ENCODE data around the gene LTBP1. TPM values are rescaled to one million over a fixed set of nuclear protein-coding genes. Genes with fewer than 3 reads are reported as not detected.

LTBP1 gene
- total RNA-seq, 1 experiment from 2014 or later: 2.2 TPM

DNA sequence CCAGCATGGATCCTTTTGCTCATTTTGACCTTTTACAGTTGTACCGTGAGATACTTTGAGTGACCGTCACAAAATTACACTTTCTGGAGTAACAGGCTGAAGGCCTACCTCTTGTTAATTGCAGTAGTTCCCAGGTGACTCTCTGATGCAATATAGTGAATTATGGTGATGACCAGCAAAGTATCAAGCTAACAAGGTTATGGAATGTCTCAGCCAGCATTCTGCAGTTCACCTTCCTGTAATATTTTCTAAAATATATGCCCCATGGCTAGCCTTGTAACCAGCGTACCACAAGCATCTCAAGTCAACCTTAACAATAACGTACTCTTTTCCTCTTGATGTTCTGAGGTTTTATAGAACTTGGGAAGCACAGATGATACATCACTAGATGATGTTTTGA is 234.7 kb downstream of the LTBP1 start:
- no peaks in the 10 kb centered on the region for H3K27me3 ChIP-seq (replicated peaks; ENCODE audit: insufficient read depth, low read depth, low read length, poor library complexity)
- H3K4me1 ChIP-seq (ENCODE audit: insufficient read depth, low read length, poor library complexity, severe bottlenecking): no peaks in the 10 kb centered on the region
- intact Hi-C loops (cut with micrococcal nuclease; ENCODE audit: unreplicated experiment): no loop called here
- no peaks in the 10 kb centered on the region for H3K9me3 ChIP-seq (ENCODE audit: low read depth, low read length, poor library complexity, severe bottlenecking)
- no peak overlapping the region for H3K27ac ChIP-seq (ENCODE audit: low read depth, low read length, poor library complexity, severe bottlenecking)
- H3K36me3 ChIP-seq (ENCODE audit: insufficient read depth, low read length, poor library complexity, severe bottlenecking): no peaks in the 10 kb centered on the region
- CTCF ChIA-PET: no interaction called here
- POLR2A ChIA-PET (ENCODE audit: low non-redundant PET): no interaction called here
- TF ChIP-seq EZH2 (IDR thresholded peaks at IDR 0.05; ENCODE audit: borderline replicate concordance, low read depth, low read length, poor library complexity, severe bottlenecking): no peak
- no peak for TF ChIP-seq CTCF (conservative IDR thresholded peaks at IDR 0.05; ENCODE audit: low read depth, low read length)
- BruUV-seq (replicated peaks): no TSS peak
- DNase-seq (ENCODE audit: low spot score): no peak
- no peak overlapping the region for H3K4me3 ChIP-seq (ENCODE audit: low read depth, low read length, poor library complexity, severe bottlenecking)

DNA sequence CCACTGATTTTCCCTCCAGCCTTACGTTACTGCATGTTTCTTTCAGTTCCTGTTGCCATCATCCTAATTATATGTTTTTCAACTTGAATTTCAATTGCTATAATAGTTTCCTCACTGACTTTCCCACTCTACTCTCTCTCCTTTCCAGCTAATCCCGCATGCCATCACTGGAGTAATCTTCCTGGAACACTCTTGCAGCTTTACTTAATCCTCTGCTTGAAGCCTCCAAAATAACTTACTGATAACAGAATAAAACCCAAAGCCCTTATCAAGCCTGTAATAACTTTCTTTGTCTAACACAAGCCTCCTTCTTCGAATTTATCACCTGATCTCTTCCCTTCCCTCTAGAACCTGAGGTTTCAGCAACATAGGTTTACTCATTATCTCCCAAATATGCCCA is 237.3 kb downstream of the LTBP1 start:
- Histone ChIP-seq H3K27ac (ENCODE audit: low read depth, low read length, poor library complexity, severe bottlenecking) (no peak overlapping the region), H3K36me3 (ENCODE audit: insufficient read depth, low read length, poor library complexity, severe bottlenecking) (no peaks in the 10 kb centered on the region), H3K4me3 (ENCODE audit: low read depth, low read length, poor library complexity, severe bottlenecking) (no peak overlapping the region), H3K9me3 (ENCODE audit: low read depth, low read length, poor library complexity, severe bottlenecking) (no peaks in the 10 kb centered on the region), H3K4me1 (ENCODE audit: insufficient read depth, low read length, poor library complexity, severe bottlenecking) (no peaks in the 10 kb centered on the region), H3K27me3 (replicated peaks; ENCODE audit: insufficient read depth, low read depth, low read length, poor library complexity) (no peaks in the 10 kb centered on the region)
- TF ChIP-seq CTCF (conservative IDR thresholded peaks at IDR 0.05; ENCODE audit: low read depth, low read length) (no peak), EZH2 (IDR thresholded peaks at IDR 0.05; ENCODE audit: borderline replicate concordance, low read depth, low read length, poor library complexity, severe bottlenecking) (no peak)
- DNase-seq (ENCODE audit: low spot score): no peak
- ChIA-PET CTCF (no interaction called here), POLR2A (ENCODE audit: low non-redundant PET) (no interaction called here)
- intact Hi-C loops (cut with micrococcal nuclease; ENCODE audit: unreplicated experiment): no loop called here
- no TSS peak for BruUV-seq (replicated peaks)

- Histone ChIP-seq H3K4me3 (ENCODE audit: low read depth, low read length, poor library complexity, severe bottlenecking) (no peak overlapping the region), H3K9me3 (ENCODE audit: low read depth, low read length, poor library complexity, severe bottlenecking) (no peaks in the 10 kb centered on the region), H3K36me3 (ENCODE audit: insufficient read depth, low read length, poor library complexity, severe bottlenecking) (no peaks in the 10 kb centered on the region), H3K27me3 (replicated peaks; ENCODE audit: insufficient read depth, low read depth, low read length, poor library complexity) (no peaks in the 10 kb centered on the region), H3K27ac (ENCODE audit: low read depth, low read length, poor library complexity, severe bottlenecking) (no peak overlapping the region), H3K4me1 (ENCODE audit: insufficient read depth, low read length, poor library complexity, severe bottlenecking) (no peaks in the 10 kb centered on the region)
- no TSS peak for BruUV-seq (replicated peaks)
- intact Hi-C loops (cut with micrococcal nuclease; ENCODE audit: unreplicated experiment): no loop called here
- TF ChIP-seq EZH2 (IDR thresholded peaks at IDR 0.05; ENCODE audit: borderline replicate concordance, low read depth, low read length, poor library complexity, severe bottlenecking) (no peak), CTCF (conservative IDR thresholded peaks at IDR 0.05; ENCODE audit: low read depth, low read length) (no peak)
- ChIA-PET POLR2A (ENCODE audit: low non-redundant PET) (no interaction called here), CTCF (no interaction called here)
- DNase-seq (ENCODE audit: low spot score): no peak
Measured at GRCh38 chr2:33186937-33187336, 240.2 kb downstream of the LTBP1 start.
